Central memory CD8-positive, alpha-beta T cell (primary cell): Measurements from ENCODE around the gene PLS3.
"Not testable (repeated sequence)": the region's sequence is repeated elsewhere in the genome, so short reads cannot be mapped to it uniquely, and the experiment has no call there.

ENCODE experiments used
- ATAC-seq: fragments of 150-1000 bp; cut with Tn5 transposase; replicated peaks from 2 replicates; pipeline ENCODE4 v1.10.0; 2022; ENCODE audit warnings: mild to moderate bottlenecking, moderate FRiP score, moderate number of reproducible peaks; ENCODE audit not compliant: poor library complexity, severe bottlenecking; ENCODE audit errors: extremely low read depth
- DNase-seq, 2 donors: peaks; one replicate each; pipeline ENCODE4 v3.0.0; 2021; ENCODE audit warnings: low spot score in 2 of 2
- H3K27ac Mint-ChIP-seq: one replicate; pipeline ENCODE4 v1.8.0; 2022; ENCODE audit warnings: low read depth, mild to moderate bottlenecking, moderate library complexity, mixed read lengths
- H3K27me3 Mint-ChIP-seq: one replicate; pipeline ENCODE4 v1.8.0; 2022; ENCODE audit warnings: mixed read lengths
- H3K36me3 Mint-ChIP-seq: one replicate; pipeline ENCODE4 v1.8.0; 2022; ENCODE audit warnings: mild to moderate bottlenecking, moderate library complexity, mixed read lengths; ENCODE audit not compliant: insufficient read depth
- H3K4me1 Mint-ChIP-seq: one replicate; pipeline ENCODE4 v1.8.0; 2022; ENCODE audit warnings: mixed read lengths
- H3K4me3 Mint-ChIP-seq: one replicate; pipeline ENCODE4 v1.8.0; 2022; ENCODE audit warnings: mild to moderate bottlenecking, moderate library complexity, mixed read lengths
- H3K9me3 Mint-ChIP-seq: one replicate; pipeline ENCODE4 v1.8.0; 2022; ENCODE audit warnings: mixed read lengths

PLS3 gene

DNA sequence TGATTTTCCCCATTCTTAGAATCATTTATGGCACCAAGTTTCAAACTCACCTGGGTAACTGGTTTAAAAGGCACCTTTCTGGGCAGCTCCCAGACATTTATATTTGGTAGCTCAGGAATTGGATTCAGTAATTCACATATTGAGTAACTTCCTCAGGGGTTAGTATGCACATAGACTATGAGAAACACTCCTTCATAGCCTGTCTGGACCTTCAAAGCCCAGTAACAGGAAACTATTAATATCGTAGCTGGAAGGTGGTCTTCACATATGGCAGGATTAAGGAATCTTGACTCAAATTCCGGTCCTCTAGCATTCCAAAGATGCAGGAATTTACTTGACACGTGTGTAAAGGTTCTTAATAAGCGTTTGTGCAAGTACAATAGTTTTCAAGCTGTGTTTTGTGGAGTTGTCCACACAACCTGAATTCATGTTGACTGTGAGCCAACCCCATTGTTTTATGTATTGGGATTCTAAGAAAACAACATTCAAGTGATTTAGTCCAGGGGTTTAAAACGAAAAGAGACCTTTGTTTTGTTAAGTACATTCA, 78.4 kb downstream of the PLS3 start:
- H3K36me3 Mint-ChIP-seq: no peaks in the 10 kb centered on the region
- no peak overlapping the region for H3K4me3 Mint-ChIP-seq
- ATAC-seq (no peak), DNase-seq (no peak)
- no peaks in the 10 kb centered on the region for H3K9me3 Mint-ChIP-seq
- no peak overlapping the region for H3K27ac Mint-ChIP-seq
- no peaks in the 10 kb centered on the region for H3K4me1 Mint-ChIP-seq
- H3K27me3 Mint-ChIP-seq: no peaks in the 10 kb centered on the region

DNA sequence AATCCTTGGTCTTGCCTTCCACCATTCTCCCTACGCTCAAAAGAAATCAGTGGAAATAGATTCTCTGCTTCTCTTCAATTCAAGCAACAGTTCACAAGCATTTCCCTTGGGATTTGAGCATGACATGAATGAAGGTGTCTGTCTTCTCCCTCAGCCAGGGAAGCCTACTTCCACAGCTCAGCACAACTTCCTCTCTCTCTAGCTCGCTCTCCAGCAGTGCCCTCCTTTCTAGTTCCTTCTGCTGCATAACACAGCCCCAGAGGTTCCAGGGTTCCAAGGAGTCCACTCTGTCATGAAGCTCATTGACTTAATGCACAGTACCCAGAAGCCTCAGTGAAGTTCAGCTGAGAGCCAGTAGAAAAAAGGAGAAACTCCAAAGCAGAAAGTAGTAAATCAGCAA, 81.3 kb downstream of the PLS3 start:
- Mint-ChIP-seq H3K27me3 (no peaks in the 10 kb centered on the region), H3K36me3 (no peaks in the 10 kb centered on the region), H3K27ac (no peak overlapping the region), H3K4me1 (no peaks in the 10 kb centered on the region), H3K9me3 (no peaks in the 10 kb centered on the region), H3K4me3 (no peak overlapping the region)
- ATAC-seq (no peak), DNase-seq (no peak)

DNA sequence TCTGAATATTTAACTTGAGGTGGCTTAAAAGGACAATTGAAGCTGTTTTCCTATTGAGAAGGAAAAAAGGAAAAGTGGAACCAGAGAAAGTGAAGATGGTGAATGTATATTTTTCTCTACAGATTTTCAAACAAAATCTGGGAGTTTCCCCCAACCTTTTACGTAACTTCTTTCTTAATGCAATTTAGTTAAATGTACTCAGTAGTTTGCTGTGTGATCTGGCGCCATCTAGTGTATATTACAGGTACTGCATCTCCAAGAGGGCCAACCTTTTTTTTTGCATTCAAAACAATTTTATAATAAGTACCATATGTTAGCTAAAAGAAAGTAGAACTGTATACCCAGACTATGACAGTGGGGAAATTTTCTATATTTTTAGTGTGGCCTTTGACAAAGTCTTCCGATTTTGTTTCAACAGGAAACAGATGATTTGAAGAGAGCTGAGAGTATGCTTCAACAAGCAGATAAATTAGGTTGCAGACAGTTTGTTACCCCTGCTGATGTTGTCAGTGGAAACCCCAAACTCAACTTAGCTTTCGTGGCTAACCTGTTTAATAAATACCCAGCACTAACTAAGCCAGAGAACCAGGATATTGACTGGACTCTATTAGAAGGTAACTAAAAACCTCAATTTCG, 82.0 kb downstream of the PLS3 start:
- H3K4me1 Mint-ChIP-seq: no peaks in the 10 kb centered on the region

DNA sequence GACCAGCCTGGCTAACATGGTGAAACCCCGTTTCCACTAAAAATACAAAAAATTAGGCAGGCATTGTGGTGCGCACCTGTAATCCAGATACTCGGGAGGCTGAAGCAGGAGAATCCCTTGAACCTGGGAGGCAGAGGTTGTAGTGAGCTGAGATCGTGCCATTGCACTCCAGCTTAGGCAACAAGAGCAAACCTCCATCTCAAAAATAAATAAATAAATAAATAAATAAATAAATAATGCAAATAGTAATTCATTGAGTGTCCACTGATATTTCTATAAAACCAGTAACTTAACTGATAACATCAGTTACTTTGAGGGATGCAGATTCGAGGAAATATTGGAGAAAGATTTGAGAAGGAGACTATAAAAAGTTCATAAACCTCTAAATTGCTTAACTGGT, 83.4 kb downstream of the PLS3 start:
- not testable (repeated sequence) for H3K4me3 Mint-ChIP-seq

More for the DNA sequence above, 82.0 kb downstream of the PLS3 start:
- Mint-ChIP-seq H3K36me3 (no peaks in the 10 kb centered on the region), H3K27ac (no peak overlapping the region), H3K9me3 (no peaks in the 10 kb centered on the region), H3K27me3 (no peaks in the 10 kb centered on the region), H3K4me3 (no peak overlapping the region)
- no peak for ATAC-seq
- DNase-seq: no peak

DNA sequence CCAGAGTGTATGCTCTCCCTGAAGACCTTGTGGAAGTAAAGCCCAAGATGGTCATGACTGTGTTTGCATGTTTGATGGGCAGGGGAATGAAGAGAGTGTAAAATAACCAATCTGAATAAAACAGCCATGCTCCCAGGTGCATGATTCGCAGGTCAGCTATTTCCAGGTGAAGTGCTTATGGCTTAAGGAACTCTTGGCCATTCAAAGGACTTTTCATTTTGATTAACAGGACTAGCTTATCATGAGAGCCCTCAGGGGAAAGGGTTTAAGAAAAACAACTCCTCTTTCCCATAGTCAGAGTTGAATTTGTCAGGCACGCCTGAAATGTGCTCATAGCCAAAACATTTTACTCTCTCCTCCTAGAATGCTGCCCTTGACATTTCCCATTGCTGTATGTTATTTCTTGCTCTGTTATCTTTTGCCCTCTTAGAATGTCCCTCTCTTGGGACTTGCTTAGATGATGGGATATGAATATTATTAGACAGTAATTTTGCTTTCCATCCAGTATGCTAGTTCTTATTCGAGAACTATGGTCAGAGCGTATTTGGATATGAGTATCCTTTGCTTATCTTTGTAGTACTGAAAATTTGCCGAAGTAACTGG, 88.6 kb downstream of the PLS3 start:
- Mint-ChIP-seq H3K4me3 (no peak overlapping the region), H3K9me3 (no peaks in the 10 kb centered on the region), H3K27me3 (no peaks in the 10 kb centered on the region), H3K36me3 (no peaks in the 10 kb centered on the region), H3K27ac (no peak overlapping the region), H3K4me1 (no peaks in the 10 kb centered on the region)
- ATAC-seq: no peak
- no peak for DNase-seq

More for the DNA sequence above, 83.4 kb downstream of the PLS3 start:
- H3K27ac Mint-ChIP-seq, H3K27me3 Mint-ChIP-seq, DNase-seq, H3K4me1 Mint-ChIP-seq, ATAC-seq, H3K36me3 Mint-ChIP-seq, H3K9me3 Mint-ChIP-seq: not testable (repeated sequence)

DNA sequence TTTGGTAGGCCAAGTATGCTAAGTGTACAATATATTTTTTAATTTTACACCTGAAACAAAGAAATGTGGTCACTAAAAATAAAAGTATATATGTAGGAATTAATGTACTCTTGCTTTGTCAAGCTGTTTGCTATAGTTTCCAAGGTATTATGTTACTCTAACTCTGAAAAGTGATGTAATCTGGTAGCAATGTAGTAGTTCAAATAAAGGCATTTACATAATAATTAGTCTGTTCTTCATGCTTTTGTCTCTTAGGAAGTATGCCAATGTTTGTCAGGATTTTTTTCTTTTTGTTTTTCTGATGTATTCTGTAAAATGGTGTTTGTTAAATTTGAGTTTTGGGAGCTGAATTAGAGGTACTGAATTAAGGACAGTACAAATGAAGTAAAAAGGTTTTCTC, 89.5 kb downstream of the PLS3 start:
- Mint-ChIP-seq H3K9me3 (no peaks in the 10 kb centered on the region), H3K36me3 (no peaks in the 10 kb centered on the region)

DNA sequence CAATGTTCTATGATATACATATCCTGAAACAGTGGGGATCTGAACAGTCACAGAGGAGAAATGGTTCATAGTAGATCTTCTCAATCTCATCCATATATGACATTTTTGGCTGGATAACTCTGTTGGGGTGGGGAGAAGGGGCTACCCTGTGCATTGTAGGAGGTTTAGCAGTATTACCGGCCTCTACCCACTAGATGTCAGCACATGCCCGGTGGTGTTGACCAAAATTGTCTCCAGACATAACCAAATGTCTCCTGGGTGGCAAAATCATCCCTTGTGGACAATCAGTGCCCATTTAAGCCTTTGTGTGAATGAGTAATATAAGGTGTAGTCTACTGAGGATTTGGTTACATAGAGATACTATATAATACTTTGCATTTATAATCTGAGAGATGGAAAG, 89.9 kb downstream of the PLS3 start:
- H3K27ac Mint-ChIP-seq: no peak overlapping the region
- ATAC-seq (no peak), DNase-seq (no peak)
- H3K9me3 Mint-ChIP-seq: no peaks in the 10 kb centered on the region
- no peaks in the 10 kb centered on the region for H3K4me1 Mint-ChIP-seq
- H3K36me3 Mint-ChIP-seq: no peaks in the 10 kb centered on the region
- no peaks in the 10 kb centered on the region for H3K27me3 Mint-ChIP-seq
- H3K4me3 Mint-ChIP-seq: no peak overlapping the region

More for the DNA sequence above, 89.5 kb downstream of the PLS3 start:
- no peaks in the 10 kb centered on the region for H3K27me3 Mint-ChIP-seq
- DNase-seq (no peak), ATAC-seq (no peak)
- no peak overlapping the region for H3K27ac Mint-ChIP-seq
- H3K4me1 Mint-ChIP-seq: no peaks in the 10 kb centered on the region
- H3K4me3 Mint-ChIP-seq: no peak overlapping the region

DNA sequence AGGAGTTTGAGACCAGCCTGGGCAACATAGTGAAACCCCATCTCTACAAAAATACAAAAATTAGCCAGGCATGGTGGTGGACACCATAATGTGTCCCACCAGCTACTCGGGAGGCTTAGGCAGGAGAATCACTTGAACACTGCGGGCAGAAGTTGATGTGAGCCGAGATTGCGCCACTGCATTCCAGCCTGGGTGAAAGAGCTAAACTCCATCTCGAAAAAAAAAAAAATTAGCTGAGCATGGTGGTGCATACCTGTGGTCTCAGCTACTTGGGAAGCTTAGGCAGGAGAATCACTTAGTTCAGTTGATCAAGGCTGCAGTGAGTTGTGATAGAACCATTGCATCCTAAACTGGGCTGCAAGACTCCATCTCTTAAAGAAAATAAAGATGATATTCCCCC, 91.2 kb downstream of the PLS3 start:
- H3K4me3 Mint-ChIP-seq: no peak overlapping the region
- H3K9me3 Mint-ChIP-seq: no peaks in the 10 kb centered on the region
- no peak overlapping the region for H3K27ac Mint-ChIP-seq
- no peaks in the 10 kb centered on the region for H3K27me3 Mint-ChIP-seq
- no peak for ATAC-seq
- DNase-seq: no peak
- H3K36me3 Mint-ChIP-seq: no peaks in the 10 kb centered on the region
- no peaks in the 10 kb centered on the region for H3K4me1 Mint-ChIP-seq

DNA sequence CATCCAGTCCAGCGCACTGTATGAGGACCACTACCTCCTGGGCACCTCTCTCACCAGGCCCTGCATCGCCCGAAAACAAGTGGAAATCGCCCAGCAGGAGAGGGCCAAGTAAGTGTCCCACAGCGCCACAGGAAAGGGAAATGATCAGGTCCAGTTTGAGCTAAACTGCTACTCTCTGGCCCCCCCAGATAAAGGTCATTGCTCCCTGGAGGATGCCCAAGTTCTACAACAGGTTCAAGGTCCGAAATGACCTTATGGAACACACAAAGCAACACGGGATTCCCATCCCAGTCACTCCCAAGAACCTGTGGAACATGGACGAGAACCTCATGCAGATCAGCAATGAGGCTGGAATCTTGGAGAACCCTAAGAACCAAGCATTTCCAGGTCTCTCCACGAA, 104.1 kb downstream of the PLS3 start:
- Mint-ChIP-seq H3K27ac (no peak overlapping the region), H3K4me1 (no peaks in the 10 kb centered on the region), H3K36me3 (no peaks in the 10 kb centered on the region)

DNA sequence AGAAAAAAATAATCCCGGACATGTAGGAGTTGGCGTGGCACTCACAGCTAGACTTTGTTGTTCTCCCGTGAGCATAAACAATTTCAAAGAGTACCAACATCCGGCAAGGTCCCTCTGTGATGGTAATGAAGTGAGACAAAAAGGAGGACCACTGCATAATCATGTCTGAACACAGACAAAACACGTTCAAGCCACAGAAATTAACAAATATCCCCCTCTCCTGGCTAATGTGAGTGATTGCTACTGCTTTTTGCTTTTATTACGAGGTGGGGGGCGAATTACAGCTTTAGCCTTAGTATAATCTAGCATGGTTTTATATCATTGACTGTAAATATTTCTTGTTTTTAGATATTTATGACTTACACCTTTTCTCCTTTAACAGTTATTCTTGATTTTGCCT, 118.5 kb downstream of the PLS3 start:
- no peaks in the 10 kb centered on the region for H3K9me3 Mint-ChIP-seq
- ATAC-seq: no peak
- no peaks in the 10 kb centered on the region for H3K36me3 Mint-ChIP-seq
- DNase-seq: no peak
- no peaks in the 10 kb centered on the region for H3K4me1 Mint-ChIP-seq
- H3K27ac Mint-ChIP-seq: no peak overlapping the region
- no peak overlapping the region for H3K4me3 Mint-ChIP-seq
- no peaks in the 10 kb centered on the region for H3K27me3 Mint-ChIP-seq

More for the DNA sequence above, 104.1 kb downstream of the PLS3 start:
- no peak for DNase-seq
- no peak for ATAC-seq
- Mint-ChIP-seq H3K9me3 (no peaks in the 10 kb centered on the region), H3K4me3 (no peak overlapping the region), H3K27me3 (no peaks in the 10 kb centered on the region)

DNA sequence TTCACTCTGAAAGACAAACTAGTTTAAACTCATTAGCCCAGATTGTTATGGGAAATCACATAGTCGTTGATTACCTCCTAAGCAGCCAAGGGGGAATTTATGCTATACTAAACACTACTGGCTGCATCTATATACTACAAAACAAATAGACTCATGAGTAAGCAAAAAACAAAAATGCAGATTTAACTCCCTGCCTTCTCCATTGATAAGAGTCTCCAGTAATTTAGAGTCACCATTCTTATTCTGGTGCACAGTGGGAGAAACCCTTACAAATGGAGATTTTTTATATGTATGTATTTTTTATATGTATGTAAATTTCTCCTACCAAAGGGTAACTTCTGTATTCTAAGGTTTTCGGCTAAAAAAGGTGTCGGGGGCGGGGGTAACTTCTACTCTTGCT, 126.6 kb downstream of the PLS3 start:
- no peak for DNase-seq
- Mint-ChIP-seq H3K27me3 (no peaks in the 10 kb centered on the region), H3K4me3 (no peak overlapping the region), H3K4me1 (no peaks in the 10 kb centered on the region), H3K27ac (no peak overlapping the region), H3K36me3 (no peaks in the 10 kb centered on the region), H3K9me3 (no peaks in the 10 kb centered on the region)
- no peak for ATAC-seq

DNA sequence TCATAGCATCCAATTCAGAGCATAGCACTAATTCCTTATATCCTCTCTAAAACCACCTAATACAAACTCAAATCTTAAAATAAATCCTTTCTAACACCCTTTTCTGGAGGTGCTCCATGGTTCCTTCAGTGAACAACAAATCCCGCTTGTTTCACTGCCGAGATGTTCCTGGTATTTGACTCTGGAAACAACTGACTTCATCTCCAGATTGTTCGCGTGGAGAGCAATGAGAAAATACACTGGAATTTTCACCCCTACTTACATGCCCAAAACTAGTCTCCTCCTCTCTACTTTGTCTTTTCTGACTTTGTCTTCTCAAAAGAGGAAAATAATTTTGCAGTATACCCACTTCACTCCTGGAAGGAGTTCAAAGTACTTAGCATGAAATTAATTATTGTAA, 129.0 kb downstream of the PLS3 start:
- Mint-ChIP-seq H3K27ac (no peak overlapping the region), H3K36me3 (no peaks in the 10 kb centered on the region), H3K9me3 (no peaks in the 10 kb centered on the region), H3K4me3 (no peak overlapping the region), H3K27me3 (no peaks in the 10 kb centered on the region), H3K4me1 (no peaks in the 10 kb centered on the region)
- ATAC-seq: no peak
- no peak for DNase-seq

DNA sequence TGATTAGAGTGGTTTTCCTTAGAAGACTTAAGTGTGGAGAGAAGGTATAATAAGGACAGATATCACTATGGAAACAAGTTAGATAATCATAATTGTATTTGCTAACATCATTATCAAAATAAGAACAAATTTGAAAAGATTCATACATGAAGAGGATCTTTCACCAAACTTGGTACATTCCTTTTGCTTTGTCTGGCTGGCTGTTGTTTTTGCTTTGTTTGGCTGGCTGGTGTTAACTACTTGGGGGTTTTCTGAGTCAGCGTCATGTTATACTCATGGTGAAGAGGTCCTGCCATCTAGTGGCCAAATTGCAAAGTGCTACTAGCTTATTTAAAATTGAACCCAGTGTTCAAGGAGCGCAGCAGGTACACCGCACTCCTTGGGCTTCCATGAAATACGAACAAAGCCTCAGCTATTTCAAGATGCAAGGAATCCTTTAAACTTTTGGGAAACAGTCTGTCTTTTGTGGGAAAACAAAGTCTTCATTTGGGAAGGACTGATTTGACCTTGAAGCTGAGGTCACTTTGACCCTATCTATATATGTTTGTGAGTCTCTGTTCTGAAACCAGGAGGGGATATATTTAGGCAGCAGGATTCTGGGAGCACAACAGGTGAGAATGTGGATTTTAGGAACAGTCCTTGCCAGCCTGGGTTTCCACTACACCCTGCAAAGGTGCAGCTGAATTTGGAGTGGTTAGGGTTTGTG, 129.7 kb downstream of the PLS3 start:
- H3K4me3 Mint-ChIP-seq: no peak overlapping the region
- no peaks in the 10 kb centered on the region for H3K9me3 Mint-ChIP-seq
- no peaks in the 10 kb centered on the region for H3K27me3 Mint-ChIP-seq
- H3K36me3 Mint-ChIP-seq: no peaks in the 10 kb centered on the region
- H3K4me1 Mint-ChIP-seq: no peaks in the 10 kb centered on the region
- no peak overlapping the region for H3K27ac Mint-ChIP-seq
- no peak for DNase-seq
- ATAC-seq: no peak
